Measurements from ENCODE around the gene MPRIP.

- TF ChIP-seq, protein P1, sequence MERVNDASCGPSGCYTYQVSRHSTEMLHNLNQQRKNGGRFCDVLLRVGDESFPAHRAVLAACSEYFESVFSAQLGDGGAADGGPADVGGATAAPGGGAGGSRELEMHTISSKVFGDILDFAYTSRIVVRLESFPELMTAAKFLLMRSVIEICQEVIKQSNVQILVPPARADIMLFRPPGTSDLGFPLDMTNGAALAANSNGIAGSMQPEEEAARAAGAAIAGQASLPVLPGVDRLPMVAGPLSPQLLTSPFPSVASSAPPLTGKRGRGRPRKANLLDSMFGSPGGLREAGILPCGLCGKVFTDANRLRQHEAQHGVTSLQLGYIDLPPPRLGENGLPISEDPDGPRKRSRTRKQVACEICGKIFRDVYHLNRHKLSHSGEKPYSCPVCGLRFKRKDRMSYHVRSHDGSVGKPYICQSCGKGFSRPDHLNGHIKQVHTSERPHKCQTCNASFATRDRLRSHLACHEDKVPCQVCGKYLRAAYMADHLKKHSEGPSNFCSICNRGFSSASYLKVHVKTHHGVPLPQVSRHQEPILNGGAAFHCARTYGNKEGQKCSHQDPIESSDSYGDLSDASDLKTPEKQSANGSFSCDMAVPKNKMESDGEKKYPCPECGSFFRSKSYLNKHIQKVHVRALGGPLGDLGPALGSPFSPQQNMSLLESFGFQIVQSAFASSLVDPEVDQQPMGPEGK (CRISPR knock-in tag; IDR thresholded peaks at IDR 0.05; ENCODE audit: borderline replicate concordance): no peak
- no peak for TF ChIP-seq ARNTL (CRISPR knock-in tag; IDR thresholded peaks at IDR 0.05; ENCODE audit: borderline replicate concordance, low read depth)
These were observed 84.9 kb downstream of the MPRIP start for GRCh38 chr17:17127156-17127555.

Data from SK-N-SH treated with all-trans-retinoic acid at 6 μM for 48 hours (cell line).